HCT116 (cell line): Measurements from ENCODE around the gene CHL1. TPM values are rescaled to one million over a fixed set of nuclear protein-coding genes. Genes with fewer than 3 reads are reported as not detected.

Experiments
- ATAC-seq: fragments of 200-7000 bp; cut with Tn5 transposase; 2 replicates; pipeline ENCODE4 v1.9.1; 2020; ENCODE audit warnings: mild to moderate bottlenecking, moderate library complexity
- BruUV-seq: library from RNA; stranded (reverse); fragments of 400-500 nt; replicated peaks from 2 replicates; lab custom pipeline; 2021; lab: Mats Ljungman, UMichigan
- CTCF ChIA-PET: fragments of 300-600 bp; sonication (Branson Sonifier 250); formaldehyde crosslinking; loops from one replicate; lab custom pipeline; 2021; ENCODE audit warnings: antibody characterized with exemption; lab: Charles Lee
- POLR2A ChIA-PET: fragments of 300-600, 350-600 bp; sonication (Branson Sonifier 250); formaldehyde crosslinking; loops from one replicate; lab custom pipeline; 2021; ENCODE audit warnings: antibody characterized with exemption; lab: Charles Lee
- RAD21 ChIA-PET, 2 experiments: fragments of 300-600 bp; sonication (Branson Sonifier 250); formaldehyde crosslinking; loops; one replicate each; lab custom pipeline; 2023; ENCODE audit warnings: low total read pairs in 2 of 2; ENCODE audit not compliant: uncharacterized antibody in 2 of 2, unreplicated experiment in 2 of 2, low non-redundant PET in 1 of 2; lab: Charles Lee
- DNase-seq: peaks from one replicate; pipeline ENCODE4 v3.0.0-alpha.2; 2010; ENCODE audit warnings: low read depth, low spot score
- H2AFZ ChIP-seq: fragments of 200-600 bp; shearing (Covaris generic), sonication (generic); 2 replicates; pipeline ENCODE4 v1.6.1; 2017; ENCODE audit warnings: low read depth, mixed run types, mixed read lengths, antibody characterized with exemption, low read length; ENCODE audit not compliant: poor library complexity, severe bottlenecking
- H3K27ac ChIP-seq: 2 replicates; pipeline ENCODE4 v1.5.1; 2012; ENCODE audit warnings: low read depth, low read length
- H3K27me3 ChIP-seq: fragments of 200-600 bp; sonication (generic); 2 replicates; pipeline ENCODE4 v1.6.1; 2016; ENCODE audit warnings: mixed run types, low read length, mixed read lengths; ENCODE audit not compliant: insufficient read depth
- H3K36me3 ChIP-seq, 2 experiments: fragments of 200-500 bp in 1 of 2; fragments of 200-600 bp in 1 of 2; sonication (Bioruptor generic) in 1 of 2; sonication (generic) in 1 of 2; 2 replicates each; pipeline versions ENCODE4 v1.5.1 to v1.6.1; 2014 to 2016; ENCODE audit warnings: low read length in 2 of 2, inconsistent platforms in 1 of 2, mixed read lengths in 1 of 2, mixed run types in 1 of 2; ENCODE audit not compliant: insufficient read depth in 2 of 2, control insufficient read depth in 1 of 2
- H3K4me1 ChIP-seq, 2 experiments: fragments of 200-600 bp in 1 of 2; sonication (generic) in 1 of 2; 2 replicates each; pipeline versions ENCODE4 v1.5.1 to v1.6.1; 2012 to 2017; ENCODE audit warnings: low read length in 2 of 2, inconsistent platforms in 1 of 2, mild to moderate bottlenecking in 1 of 2, mixed read lengths in 1 of 2, mixed run types in 1 of 2, moderate library complexity in 1 of 2; ENCODE audit not compliant: insufficient read depth in 2 of 2, control insufficient read depth in 1 of 2
- H3K4me2 ChIP-seq: fragments of 200-600 bp; sonication (generic); 2 replicates; pipeline ENCODE4 v1.6.1; 2017; ENCODE audit warnings: mixed run types, low read length, mixed read lengths
- H3K4me3 ChIP-seq, 2 experiments: fragments of 200-600 bp in 1 of 2; sonication (generic) in 1 of 2; replicated peaks in 1 of 2; 2 replicates each; pipeline ENCODE4 v1.5.1; 2011 to 2016; ENCODE audit warnings: low read length in 2 of 2, control low read depth in 1 of 2, low read depth in 1 of 2, mild to moderate bottlenecking in 1 of 2, mixed read lengths in 1 of 2, mixed run types in 1 of 2
- H3K79me2 ChIP-seq: fragments of 200-600 bp; sonication (generic); 2 replicates; pipeline ENCODE4 v1.6.1; 2017; ENCODE audit warnings: mild to moderate bottlenecking, mixed run types, low read length, moderate library complexity, mixed read lengths; ENCODE audit not compliant: insufficient read depth
- H3K9ac ChIP-seq: fragments of 200-600 bp; sonication (generic); 2 replicates; pipeline ENCODE4 v1.6.1; 2016; ENCODE audit warnings: low read length, mixed read lengths
- H3K9me2 ChIP-seq: fragments of 200-600 bp; sonication (generic), shearing (Covaris generic); 2 replicates; pipeline ENCODE4 v1.6.1; 2017; ENCODE audit warnings: mixed run types, mild to moderate bottlenecking, moderate library complexity; ENCODE audit not compliant: insufficient read depth
- H3K9me3 ChIP-seq, 2 experiments: fragments of 200-500 bp in 1 of 2; fragments of 200-600 bp in 1 of 2; sonication (Bioruptor generic) in 1 of 2; sonication (generic) in 1 of 2; 2 replicates each; pipeline ENCODE4 v1.6.1; 2014 to 2017; ENCODE audit warnings: low read length in 2 of 2, mixed read lengths in 2 of 2, inconsistent platforms in 1 of 2, low read depth in 1 of 2, mild to moderate bottlenecking in 1 of 2, mixed run types in 1 of 2, moderate library complexity in 1 of 2; ENCODE audit not compliant: control insufficient read depth in 1 of 2, insufficient read depth in 1 of 2
- H4K20me1 ChIP-seq: fragments of 200-600 bp; sonication (generic), shearing (Covaris generic); 2 replicates; pipeline ENCODE4 v1.6.1; 2017; ENCODE audit warnings: mixed run types, mild to moderate bottlenecking, moderate library complexity; ENCODE audit not compliant: insufficient read depth
- CEBPB ChIP-seq: IDR thresholded peaks from 2 replicates; pipeline ENCODE4 v1.6.1; 2012; ENCODE audit warnings: low read depth
- EGR1 ChIP-seq: IDR thresholded peaks from 2 replicates; pipeline ENCODE4 v1.6.1; 2012; ENCODE audit warnings: low read depth
- EZH2 ChIP-seq: fragments of 200-600 bp; sonication (generic); IDR thresholded peaks from 2 replicates; pipeline ENCODE4 v1.6.1; 2017; ENCODE audit warnings: antibody characterized with exemption, mixed run types
- EZH2phosphoT487 ChIP-seq: fragments of 200-600 bp; IDR thresholded peaks from 2 replicates; pipeline ENCODE4 v1.6.1; 2018; ENCODE audit warnings: antibody characterized with exemption, borderline replicate concordance
- FOSL1 ChIP-seq: IDR thresholded peaks from 2 replicates; pipeline ENCODE4 v1.6.1; 2012; ENCODE audit warnings: low read depth
- MAX ChIP-seq: IDR thresholded peaks from 2 replicates; pipeline ENCODE4 v1.6.1; 2012
- POLR2A ChIP-seq: IDR thresholded peaks from 2 replicates; pipeline ENCODE4 v1.7.0; 2011; ENCODE audit warnings: borderline replicate concordance; ENCODE audit not compliant: insufficient read depth, insufficient read length; ENCODE audit errors: extremely low read depth
- RAD21 ChIP-seq: IDR thresholded peaks from 2 replicates; pipeline ENCODE4 v1.6.1; 2012; ENCODE audit warnings: low read depth, mild to moderate bottlenecking
- REST ChIP-seq: IDR thresholded peaks from 2 replicates; pipeline ENCODE4 v1.6.1; 2012; ENCODE audit warnings: low read depth
- SIN3A ChIP-seq: IDR thresholded peaks from 2 replicates; pipeline ENCODE4 v1.6.1; 2012; ENCODE audit warnings: low read depth
- TCF7L2 ChIP-seq: IDR thresholded peaks from 2 replicates; pipeline ENCODE4 v1.7.0; 2011; ENCODE audit warnings: borderline replicate concordance, inconsistent platforms; ENCODE audit not compliant: insufficient read depth, insufficient read length; ENCODE audit errors: extremely low read depth
- intact Hi-C: fragments of 100-400 bp; cut with micrococcal nuclease; formaldehyde crosslinking; loops from 2 replicates; pipeline ENCODE4 v1.10.0; 2022
- total RNA-seq: library from RNA; stranded (reverse); gene quantifications from one replicate; pipeline ENCODE4 v1.2.1, GENCODE V29; 2021; ENCODE audit not compliant: unreplicated experiment

The CHL1 gene
- total RNA-seq, 1 experiment from 2014 or later = not detected

- Histone ChIP-seq H3K9me3 (peaks cover 12 to 14% of the 10 kb centered on the region in 2 experiments; a peak in 2 of 4 replicates), H3K36me3 (no peaks in the 10 kb centered on the region), H3K79me2 (no peaks in the 10 kb centered on the region), H2AFZ (no peak overlapping the region), H3K4me3 (no peak overlapping the region), H3K9me2 (no peaks in the 10 kb centered on the region), H3K27ac (no peak overlapping the region), H3K9ac (no peak overlapping the region), H3K4me1 (no peaks in the 10 kb centered on the region), H4K20me1 (no peaks in the 10 kb centered on the region), H3K27me3 (no peaks in the 10 kb centered on the region), H3K4me2 (no peak overlapping the region)
- ChIA-PET RAD21 (no interaction called here), POLR2A (no interaction called here), CTCF (no interaction called here)
- intact Hi-C loops = no loop called here
- ATAC-seq = no peak
- TF ChIP-seq MAX (no peak), POLR2A (no peak), CEBPB (no peak), TCF7L2 (no peak), SIN3A (no peak), EZH2 (no peak), EGR1 (no peak), RAD21 (no peak), EZH2phosphoT487 (no peak)
- no TSS peak for BruUV-seq
- DNase-seq = no peak
Observed at GRCh38 chr3:294096-294495, 97.5 kb downstream of the CHL1 start.

GRCh38 chr3:294581-294980, 98.0 kb downstream of the CHL1 start:
- no peak for DNase-seq
- no peak overlapping the region for H3K27ac ChIP-seq
- ATAC-seq = no peak
- no peak overlapping the region for H3K9ac ChIP-seq
- no peak overlapping the region for H3K4me2 ChIP-seq
- TF ChIP-seq SIN3A (no peak), MAX (no peak), TCF7L2 (no peak), REST (no peak), FOSL1 (no peak)
- H4K20me1 ChIP-seq = no peaks in the 10 kb centered on the region
- H3K9me2 ChIP-seq = no peaks in the 10 kb centered on the region
- H3K27me3 ChIP-seq = no peaks in the 10 kb centered on the region
- H3K9me3 ChIP-seq = peaks cover 16 to 19% of the 10 kb centered on the region in 2 experiments; a peak in 2 of 4 replicates
- BruUV-seq = no TSS peak
- no peak overlapping the region for H2AFZ ChIP-seq
- POLR2A ChIA-PET = no interaction called here
- intact Hi-C loops = no loop called here
- H3K4me3 ChIP-seq = no peak overlapping the region
- H3K4me1 ChIP-seq = no peaks in the 10 kb centered on the region
- no peaks in the 10 kb centered on the region for H3K79me2 ChIP-seq
- CTCF ChIA-PET = no interaction called here
- H3K36me3 ChIP-seq = no peaks in the 10 kb centered on the region
- RAD21 ChIA-PET = no interaction called here
